GM12875 (cell line): ENCODE data around the gene ARFRP1.

Experiments used
- H3K4me3 ChIP-seq: one replicate; pipeline ENCODE4 v1.5.1; 2011; ENCODE audit warnings: low read depth, low read length, control low read depth
- CTCF ChIP-seq: IDR thresholded peaks from 2 replicates; pipeline ENCODE4 v1.5.1; 2011; ENCODE audit warnings: low read depth, mild to moderate bottlenecking, control low read depth, inconsistent platforms, low read length, moderate library complexity, borderline replicate concordance; ENCODE audit not compliant: insufficient read depth

Gene ARFRP1

GRCh38 chr20:63694584-63695423 lies 13.0 kb downstream of the ARFRP1 start:
- no peak overlapping the region for H3K4me3 ChIP-seq
- no peak for TF ChIP-seq CTCF

DNA sequence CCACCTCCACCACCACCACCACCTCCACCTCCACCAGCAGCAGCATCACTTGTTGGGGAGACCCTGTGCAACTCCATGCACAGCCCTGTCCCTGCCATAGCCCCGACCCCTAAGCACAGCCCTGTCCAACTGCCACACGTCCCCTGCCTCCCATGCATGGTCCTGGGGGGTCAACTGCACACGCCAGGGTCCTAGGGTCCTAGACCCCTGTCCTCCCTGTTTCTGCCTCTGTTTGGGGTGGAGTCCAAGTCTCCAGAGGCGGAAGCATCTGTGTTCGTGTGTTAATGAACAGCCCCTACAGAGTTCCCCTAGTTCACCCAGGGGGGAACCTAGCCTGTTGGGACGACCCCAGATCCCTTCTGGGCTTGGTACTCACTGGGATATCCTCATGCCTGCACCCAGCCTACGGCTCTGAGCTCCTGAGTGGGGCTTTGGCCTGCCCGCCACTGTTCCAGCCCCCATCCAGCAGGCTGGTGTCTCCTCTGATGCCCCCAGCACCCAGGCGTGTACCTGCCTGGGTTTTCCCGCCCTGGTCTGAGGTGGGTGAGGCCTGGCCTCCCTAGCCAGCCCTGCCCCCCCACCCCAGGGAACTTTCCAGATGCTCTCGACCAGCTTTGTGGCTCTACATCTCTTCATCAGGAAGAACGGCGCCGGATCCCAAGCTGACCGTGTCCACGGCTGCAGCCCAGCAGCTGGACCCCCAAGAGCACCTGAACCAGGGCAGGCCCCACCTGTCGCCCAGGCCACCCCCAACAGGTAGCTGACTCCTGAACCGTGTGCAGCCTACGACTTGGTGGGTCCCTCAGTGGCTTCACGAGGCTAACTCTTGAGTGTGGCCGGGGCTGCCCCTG lies 13.8 kb downstream of the ARFRP1 start:
- no peak for TF ChIP-seq CTCF
- no peak overlapping the region for H3K4me3 ChIP-seq

DNA sequence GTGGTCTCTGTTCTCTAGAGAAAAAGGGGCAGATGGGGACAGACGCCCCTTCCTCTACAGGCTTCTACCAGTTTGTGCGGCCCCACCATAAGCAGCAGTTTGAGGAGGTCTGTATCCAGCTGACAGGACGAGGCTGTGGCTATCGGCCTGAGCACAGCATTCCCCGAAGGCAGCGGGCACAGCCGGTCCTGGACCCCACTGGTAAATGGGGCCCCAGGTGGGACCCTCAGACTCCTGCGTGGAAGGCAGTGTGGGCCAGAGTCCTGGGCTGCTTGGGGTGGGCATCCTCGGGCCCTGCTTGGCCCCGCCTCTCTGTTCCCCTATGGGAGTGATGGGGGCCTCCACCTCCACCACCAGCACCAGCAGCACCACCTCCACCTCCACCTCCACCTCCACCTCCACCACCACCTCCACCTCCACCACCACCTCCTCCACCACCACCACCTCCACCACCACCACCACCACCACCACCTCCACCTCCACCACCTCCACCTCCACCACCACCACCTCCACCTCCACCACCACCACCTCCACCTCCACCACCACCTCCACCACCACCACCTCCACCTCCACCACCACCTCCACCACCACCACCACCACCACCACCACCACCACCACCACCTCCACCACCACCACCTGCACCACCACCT lies 14.6 kb downstream of the ARFRP1 start:
- no peak overlapping the region for H3K4me3 ChIP-seq

GRCh38 chr20:63692436-63693082 lies 15.2 kb downstream of the ARFRP1 start:
- TF ChIP-seq CTCF = no peak
- no peak overlapping the region for H3K4me3 ChIP-seq

More for the DNA sequence above, 14.6 kb downstream of the ARFRP1 start:
- TF ChIP-seq CTCF = no peak

GRCh38 chr20:63691711-63692435 lies 15.9 kb downstream of the ARFRP1 start:
- TF ChIP-seq CTCF = no peak
- no peak overlapping the region for H3K4me3 ChIP-seq
